IPS DF 4.7 (cell line): ENCODE results near the gene NUDT21.

Experiments
- DNase-seq: peaks from one replicate; pipeline ENCODE4 v3.0.0-alpha.2; 2013; ENCODE audit warnings: low spot score; ENCODE audit errors: extremely low read depth

Gene NUDT21

GRCh38 chr16:56462064-56462796 lies 11.1 kb upstream of the NUDT21 start:
- DNase-seq = no peak

DNA sequence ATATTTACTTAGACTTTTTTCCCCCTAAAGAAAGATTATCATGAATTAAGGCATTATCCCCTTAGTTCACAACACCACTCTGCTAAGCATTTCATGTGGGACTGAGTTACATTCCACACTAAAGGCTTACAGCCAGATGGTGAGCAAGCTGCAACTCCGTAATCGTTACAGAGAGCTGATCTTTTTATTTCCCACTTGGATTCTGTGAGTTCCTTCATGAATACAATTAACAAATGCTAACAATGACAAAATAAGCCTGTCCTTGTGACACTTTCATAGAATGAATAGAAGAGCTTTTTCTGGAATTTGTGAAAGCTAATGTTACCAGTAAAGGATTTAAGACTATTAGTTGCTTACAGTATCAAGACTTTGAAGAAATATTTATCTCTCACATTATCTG lies 9.0 kb upstream of the NUDT21 start:
- no peak for DNase-seq

DNA sequence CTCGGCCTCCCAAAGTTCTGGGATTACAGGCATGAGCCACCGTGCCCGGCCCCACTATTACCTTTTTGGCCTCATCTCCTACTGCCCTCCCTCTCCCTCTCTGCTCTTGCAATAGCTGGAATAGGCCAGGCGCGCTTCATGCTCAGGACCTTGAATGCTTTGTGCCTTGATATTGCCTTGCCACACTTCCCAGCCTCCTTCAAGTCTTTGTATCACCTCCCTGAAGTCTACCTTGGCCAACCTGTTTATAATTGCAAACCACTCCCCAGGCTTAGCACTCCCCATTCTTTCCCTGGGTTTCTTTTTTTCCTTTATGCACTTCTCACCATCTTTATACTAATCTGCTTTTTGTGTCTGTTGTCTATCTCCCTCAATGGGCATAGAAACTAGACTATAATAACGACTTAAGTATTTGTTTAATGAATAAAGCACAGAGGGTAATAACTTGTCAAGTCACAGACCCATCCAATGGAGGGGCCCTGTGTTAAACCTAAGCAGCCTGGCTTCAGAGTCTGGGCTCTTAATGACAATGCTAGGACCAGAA lies 6.9 kb upstream of the NUDT21 start:
- DNase-seq = no peak

- DNase-seq = no peak
These were observed 889 bp upstream of the NUDT21 start for GRCh38 chr16:56451753-56452689.

DNA sequence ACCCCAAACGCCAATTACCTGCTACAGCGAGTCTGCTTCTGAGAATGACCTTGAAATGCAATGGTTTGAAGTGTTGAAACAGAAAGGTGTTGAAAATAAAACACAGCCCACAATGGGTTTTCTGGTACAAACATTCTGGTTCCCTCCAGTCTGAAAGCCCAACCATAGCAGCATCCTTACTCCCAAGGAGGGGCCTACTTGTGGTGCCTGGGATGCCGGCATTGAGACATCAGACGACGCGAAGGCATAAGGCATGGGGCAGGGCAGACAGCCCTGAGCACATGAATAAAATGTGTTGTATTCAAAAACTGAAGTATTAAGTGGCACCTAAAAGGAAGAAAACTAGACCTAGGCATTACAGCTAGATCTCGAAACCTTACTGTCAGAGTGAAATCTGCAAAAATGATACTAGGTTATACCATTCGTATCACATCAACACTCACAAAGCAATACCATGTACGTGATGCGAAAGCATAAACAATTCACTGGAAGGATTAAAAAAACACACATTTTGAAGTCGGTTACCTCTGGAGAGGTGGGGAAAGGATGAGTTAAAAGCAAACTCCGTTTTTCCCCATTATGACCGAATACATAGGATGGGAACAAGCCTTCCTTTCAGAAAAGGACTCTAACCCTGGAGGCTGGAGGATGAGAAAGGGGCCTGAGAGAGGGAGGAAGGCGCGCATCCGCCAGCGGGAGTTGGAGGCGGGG lies 702 bp downstream of the NUDT21 start:
- no peak for DNase-seq

- DNase-seq = no peak
These were observed 3.1 kb downstream of the NUDT21 start for GRCh38 chr16:56448005-56448404.

DNA sequence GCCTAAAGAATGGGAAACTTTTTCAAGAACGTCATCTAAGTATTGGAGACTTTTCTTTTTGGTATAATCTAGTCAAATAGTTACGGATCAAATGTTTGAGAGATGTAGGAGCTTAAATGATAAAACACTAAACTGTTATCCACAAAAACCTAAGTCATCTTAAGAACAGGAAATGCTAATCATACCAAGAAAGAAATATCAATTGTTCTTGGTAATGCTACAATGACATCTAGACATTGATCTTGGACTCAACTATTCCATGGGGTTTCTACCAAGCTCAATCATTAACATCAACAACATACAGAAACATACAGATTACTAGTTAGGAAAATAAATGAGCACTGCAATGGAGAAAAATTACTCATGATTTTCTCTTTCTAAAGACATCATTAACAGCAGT lies 3.8 kb downstream of the NUDT21 start:
- no peak for DNase-seq

- DNase-seq = no peak
These were observed 13.1 kb downstream of the NUDT21 start for GRCh38 chr16:56438038-56438437.

- DNase-seq = no peak
These were observed 14.9 kb downstream of the NUDT21 start for GRCh38 chr16:56436258-56436657.

DNA sequence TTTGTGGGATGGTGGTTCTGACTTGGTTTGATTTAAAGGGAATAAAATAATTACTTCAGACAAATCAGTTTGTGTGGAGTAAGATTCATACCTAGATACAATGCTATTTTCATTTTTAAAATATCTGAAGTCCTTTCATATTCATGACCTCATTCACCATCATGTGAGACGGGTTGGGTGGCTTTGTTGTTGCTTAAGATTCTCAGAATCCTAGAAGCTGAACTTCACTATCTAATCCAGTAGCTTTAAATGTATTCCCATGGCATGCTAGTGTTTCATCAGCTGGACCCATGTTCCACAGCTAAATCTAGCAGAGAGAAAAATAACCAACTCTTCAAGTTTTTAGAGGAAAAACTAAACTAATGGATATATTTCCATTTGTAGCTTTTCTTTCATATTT lies 23.0 kb downstream of the NUDT21 start:
- no peak for DNase-seq

- DNase-seq = no peak
These were observed 24.5 kb downstream of the NUDT21 start for GRCh38 chr16:56426585-56426984.

GRCh38 chr16:56425439-56425832 lies 25.7 kb downstream of the NUDT21 start, which contains the start of gene AMFR:
Gene AMFR (minus strand): TSS chr16:56425545. CDS start chr16:56425327, 218 bp downstream.
- DNase-seq = no peak

GRCh38 chr16:56424791-56425438 lies 26.2 kb downstream of the NUDT21 start:
- DNase-seq = no peak

DNA sequence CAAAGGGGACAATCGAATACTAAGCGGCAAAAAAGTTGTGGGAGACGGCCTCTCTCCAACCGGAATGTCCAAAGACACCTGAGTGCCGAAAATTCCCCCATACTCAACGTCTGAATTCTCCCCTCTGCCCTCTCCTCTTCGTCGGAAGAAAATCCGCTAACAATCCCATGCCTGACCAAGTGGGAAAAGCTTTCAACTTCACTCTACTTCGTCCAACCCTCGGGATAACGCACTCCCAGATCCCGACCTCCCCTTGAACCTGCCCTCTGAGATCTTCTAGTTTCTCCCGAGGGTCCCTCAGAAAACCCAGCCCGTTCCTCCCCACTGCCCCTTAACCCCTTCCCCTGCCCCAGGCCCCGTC lies 26.7 kb downstream of the NUDT21 start:
- DNase-seq = no peak

DNA sequence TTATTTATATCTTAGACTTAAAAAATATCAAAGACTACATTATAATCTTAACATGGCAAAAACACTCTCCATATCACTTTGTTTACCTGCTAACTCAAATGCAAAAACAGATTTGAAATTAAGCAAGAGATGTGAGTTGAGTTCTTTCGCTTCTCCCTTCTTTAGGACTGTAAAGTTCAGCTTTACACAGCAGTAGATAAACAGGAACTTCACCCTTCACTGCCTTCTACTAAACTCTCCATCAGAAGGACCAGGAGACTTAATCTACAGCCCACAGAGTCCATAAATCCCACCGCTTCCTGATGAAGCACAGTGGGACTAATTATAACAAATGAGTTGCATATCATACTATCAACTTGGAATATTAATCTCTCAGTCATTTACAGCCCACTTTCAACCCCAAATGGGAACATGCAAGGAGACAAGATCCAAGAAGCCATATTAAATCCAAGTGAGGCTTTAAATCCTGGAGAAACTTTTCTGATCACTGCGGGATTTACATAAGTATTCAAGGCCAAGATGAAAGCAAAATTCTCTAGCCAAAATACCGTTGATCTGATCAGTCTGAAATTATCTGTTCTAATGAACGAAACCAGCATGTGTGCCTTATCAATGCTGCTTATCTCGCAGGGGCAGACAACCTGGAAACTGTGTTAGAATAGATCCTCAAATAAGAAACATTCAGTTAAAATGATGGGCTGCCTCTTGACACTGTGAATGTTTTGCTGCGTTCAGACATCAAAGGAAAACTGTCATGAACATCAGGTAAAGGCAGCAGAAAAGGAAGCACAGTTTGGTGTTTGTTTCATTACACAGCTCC lies 27.3 kb downstream of the NUDT21 start:
- DNase-seq = no peak

DNA sequence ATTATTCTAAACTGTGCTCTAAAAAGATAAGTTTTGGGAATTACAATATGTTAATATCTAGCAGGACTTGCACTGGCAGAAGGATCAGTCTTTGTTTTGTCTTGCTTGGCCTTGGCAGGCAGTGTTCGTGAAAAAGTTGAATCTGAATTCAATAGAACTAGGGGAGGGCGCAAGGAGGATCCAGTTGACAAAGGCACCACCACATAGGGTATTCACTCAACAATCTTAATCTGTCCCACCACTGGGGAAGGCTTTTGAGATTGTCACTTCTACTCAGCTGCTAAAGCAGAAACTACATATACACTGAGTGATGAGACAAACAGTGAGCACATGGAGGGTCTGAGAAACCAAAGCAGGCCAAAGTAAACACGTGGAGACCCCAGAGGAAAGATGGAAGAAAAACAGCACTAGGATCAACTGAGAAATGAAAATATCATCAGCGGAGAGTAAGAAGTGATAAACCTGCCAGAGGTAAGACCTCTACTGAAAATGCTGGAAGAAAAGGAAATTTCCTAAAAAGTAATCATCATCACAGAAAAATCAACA lies 28.2 kb downstream of the NUDT21 start:
- DNase-seq = no peak

DNA sequence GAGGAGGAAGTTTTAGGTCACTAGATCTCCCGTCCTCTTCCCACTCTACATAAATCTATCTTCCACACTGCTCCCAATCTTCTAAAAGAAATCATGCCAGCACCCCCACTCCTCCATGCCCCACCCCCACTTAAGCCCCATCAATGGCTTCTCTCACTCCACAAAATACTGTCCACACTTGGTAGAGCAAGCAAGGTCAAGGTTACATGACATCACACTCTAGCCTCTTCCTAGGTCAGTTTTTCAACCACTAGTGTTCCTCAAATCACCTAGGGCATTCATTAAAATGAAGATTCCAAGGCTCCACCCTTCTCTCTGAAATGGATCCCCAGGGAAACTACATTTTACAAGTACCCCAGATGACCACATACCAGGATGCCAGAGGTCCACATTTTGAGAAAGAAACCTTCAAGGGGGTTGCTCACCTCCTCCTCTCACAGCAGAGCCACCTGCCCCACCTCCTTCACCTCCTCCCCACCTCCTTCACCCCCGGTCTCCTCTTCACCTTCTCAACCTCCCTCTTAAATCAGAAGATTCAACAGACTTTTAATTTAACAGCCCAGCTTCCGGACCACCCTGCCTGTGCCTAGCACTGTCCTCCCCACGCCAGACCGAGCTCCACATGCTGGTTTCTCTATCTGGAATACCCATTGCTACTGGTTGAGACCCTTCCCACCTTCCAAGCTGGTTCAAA lies 29.0 kb downstream of the NUDT21 start:
- DNase-seq = no peak

GRCh38 chr16:56421313-56421712 lies 29.8 kb downstream of the NUDT21 start:
- DNase-seq = no peak

GRCh38 chr16:56420613-56421012 lies 30.5 kb downstream of the NUDT21 start:
- no peak for DNase-seq
